Measurements from ENCODE around the gene TTC38. TPM values are rescaled to one million over a fixed set of nuclear protein-coding genes. Genes with fewer than 3 reads are reported as not detected.

TTC38 gene
- total and polyA plus RNA-seq, 4 donors: 14.8 to 33.9 (median 28.6) TPM

DNA sequence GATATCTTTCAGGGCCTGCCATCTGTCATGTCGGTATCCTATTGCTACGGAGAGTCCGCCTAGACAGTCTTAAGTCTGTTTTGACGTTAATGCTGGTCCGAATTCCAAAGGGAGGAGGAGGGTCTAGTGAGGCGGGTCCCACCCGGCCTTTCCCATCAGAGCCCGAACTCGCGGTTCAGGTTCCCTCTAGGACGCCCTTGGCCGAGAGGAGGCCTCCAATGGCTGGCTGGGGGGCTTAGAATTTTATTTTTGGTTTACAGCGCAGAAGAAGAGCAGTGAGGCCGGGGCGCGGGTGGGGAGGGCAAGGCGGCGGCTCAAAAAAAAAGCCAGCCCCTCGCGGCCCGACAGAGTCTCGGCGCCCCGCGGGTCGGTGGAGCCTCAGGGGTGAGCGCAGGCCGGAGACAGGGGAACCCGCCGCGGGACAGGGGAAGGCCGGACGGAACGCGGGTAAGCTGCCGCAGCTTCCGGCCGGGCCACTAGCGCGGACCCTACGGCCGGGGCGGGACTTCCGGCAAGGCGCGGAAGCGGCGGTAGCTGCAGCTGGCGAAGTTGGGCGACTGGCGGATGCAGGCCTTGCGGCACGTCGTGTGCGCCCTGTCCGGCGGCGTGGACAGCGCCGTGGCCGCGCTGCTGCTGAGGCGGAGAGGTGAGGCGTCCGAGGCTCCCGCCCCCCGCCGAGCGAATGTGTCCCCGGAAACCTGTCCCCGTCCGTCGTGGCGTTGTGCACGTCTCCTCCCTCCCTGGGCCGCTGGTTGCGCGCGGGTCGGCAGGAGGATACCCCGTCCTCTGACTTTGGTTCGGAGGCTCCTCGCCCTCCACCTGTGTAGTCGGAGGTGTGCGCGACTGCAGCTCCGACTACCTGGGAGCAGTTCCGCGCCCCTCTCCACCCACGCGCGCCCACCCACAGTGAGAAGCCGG lies 67.7 kb downstream of the TTC38 start, which contains the start of gene TRMU:
Gene TRMU (plus strand): TSS at position 514 of the 918 bp plus-strand sequence. CDS start 51 bp downstream, at position 565.
- 1% methylated on average over 82 to 93 of the region's 93 CpGs for WGBS, 2 donors

DNA sequence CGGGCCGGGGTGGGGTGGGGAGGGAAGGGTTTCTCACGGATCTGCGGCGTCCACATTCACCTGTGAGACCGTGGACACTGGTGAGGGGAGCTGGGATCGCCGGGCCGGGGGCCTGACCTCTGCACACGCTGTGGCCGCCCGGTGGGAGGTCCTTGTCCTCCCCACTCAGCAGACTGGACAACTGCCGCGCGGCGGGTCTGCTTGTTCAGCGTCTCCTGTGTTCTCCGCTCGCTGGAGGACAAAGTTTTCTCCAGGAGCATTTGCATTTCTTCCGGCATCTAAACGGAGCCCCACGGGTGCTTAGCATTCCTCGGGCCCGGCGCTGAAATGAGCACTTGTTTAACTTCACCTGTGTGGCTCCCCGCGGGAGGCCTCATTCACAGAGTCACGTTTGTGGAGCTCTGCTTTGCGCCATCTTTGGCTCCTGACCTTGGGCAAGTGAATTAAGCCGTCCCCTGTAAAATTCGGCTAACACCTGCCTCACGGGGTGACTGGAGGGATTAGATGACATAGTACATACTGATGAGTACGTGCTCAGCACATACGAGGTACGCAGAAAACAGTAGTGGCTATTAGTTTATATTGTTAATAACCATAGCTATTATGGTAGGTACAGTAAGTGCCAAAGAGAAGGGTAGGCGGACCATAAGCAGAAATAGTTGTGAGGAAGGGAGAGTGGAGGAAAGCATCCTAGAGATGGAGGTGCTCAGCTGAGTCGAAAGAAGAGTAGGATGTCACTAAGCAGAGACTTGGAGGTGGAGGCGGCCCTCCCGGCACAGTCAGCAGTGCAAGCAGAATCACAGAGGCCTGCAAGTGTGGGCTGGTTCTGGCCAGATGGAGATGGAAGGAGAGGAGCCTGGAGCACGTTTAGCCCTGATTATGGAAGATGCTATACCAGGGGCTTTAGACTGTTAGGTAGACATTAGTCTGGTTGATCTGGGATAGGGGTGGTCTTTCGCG lies 68.6 kb downstream of the TTC38 start:
- peaks cover 4 to 10% (median 5%) of the 10 kb centered on the region in 5 donors for H3K4me1 ChIP-seq (ENCODE audit: control insufficient read depth in 5 of 5, insufficient read depth in 5 of 5, low read length in 5 of 5)
- DNase-seq: no peak
- no peaks in the 10 kb centered on the region for H3K9me3 ChIP-seq (ENCODE audit: control insufficient read depth in 4 of 4, insufficient read depth in 3 of 4, low read length in 3 of 4)
- peak overlapping the region; percentile 52 to 61 for H3K9ac ChIP-seq (ENCODE audit: insufficient read depth in 1 of 2, low read length in 2 of 2)
- H3K4me3 ChIP-seq: peak overlapping the region; percentile 99
- TF ChIP-seq, protein P1, sequence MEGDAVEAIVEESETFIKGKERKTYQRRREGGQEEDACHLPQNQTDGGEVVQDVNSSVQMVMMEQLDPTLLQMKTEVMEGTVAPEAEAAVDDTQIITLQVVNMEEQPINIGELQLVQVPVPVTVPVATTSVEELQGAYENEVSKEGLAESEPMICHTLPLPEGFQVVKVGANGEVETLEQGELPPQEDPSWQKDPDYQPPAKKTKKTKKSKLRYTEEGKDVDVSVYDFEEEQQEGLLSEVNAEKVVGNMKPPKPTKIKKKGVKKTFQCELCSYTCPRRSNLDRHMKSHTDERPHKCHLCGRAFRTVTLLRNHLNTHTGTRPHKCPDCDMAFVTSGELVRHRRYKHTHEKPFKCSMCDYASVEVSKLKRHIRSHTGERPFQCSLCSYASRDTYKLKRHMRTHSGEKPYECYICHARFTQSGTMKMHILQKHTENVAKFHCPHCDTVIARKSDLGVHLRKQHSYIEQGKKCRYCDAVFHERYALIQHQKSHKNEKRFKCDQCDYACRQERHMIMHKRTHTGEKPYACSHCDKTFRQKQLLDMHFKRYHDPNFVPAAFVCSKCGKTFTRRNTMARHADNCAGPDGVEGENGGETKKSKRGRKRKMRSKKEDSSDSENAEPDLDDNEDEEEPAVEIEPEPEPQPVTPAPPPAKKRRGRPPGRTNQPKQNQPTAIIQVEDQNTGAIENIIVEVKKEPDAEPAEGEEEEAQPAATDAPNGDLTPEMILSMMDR (IDR thresholded peaks at IDR 0.05; ENCODE audit: control extremely low read depth, extremely low read depth): no peak
- 11 to 16% methylated on average over 42 of the region's 42 CpGs for WGBS, 2 donors
- H3K27me3 ChIP-seq (ENCODE audit: control insufficient read depth in 3 of 3, insufficient read depth in 3 of 3, low read length in 2 of 3): no peaks in the 10 kb centered on the region
- H3K36me3 ChIP-seq (ENCODE audit: control insufficient read depth in 4 of 4, insufficient read depth in 4 of 4, low read length in 4 of 4): peaks cover 7 to 19% (median 14%) of the 10 kb centered on the region in 4 donors
- ATAC-seq (ENCODE audit: insufficient read depth, low FRiP score): no peak
- H3K27ac ChIP-seq (ENCODE audit: low read depth in 1 of 2, low read length in 1 of 2): peak overlapping the region; percentile 65 to 99

More for the DNA sequence above, 67.7 kb downstream of the TTC38 start, which contains the start of gene TRMU:
- ATAC-seq (ENCODE audit: insufficient read depth, low FRiP score) (peak; percentile 95), DNase-seq (peak; percentile 88 to 94 (median 88))
- TF ChIP-seq, protein P1 (IDR thresholded peaks at IDR 0.05; ENCODE audit: control extremely low read depth, extremely low read depth): no peak
- Histone ChIP-seq H3K9ac (ENCODE audit: insufficient read depth in 1 of 2, low read length in 2 of 2) (peak within 1 kb of the TSS; percentile 61 to 72), H3K4me3 (peak within 1 kb of the TSS; percentile 99), H3K4me1 (ENCODE audit: control insufficient read depth in 5 of 5, insufficient read depth in 5 of 5, low read length in 5 of 5) (peaks cover 4 to 10% (median 5%) of the 10 kb centered on the region in 5 donors), H3K36me3 (ENCODE audit: control insufficient read depth in 4 of 4, insufficient read depth in 4 of 4, low read length in 4 of 4) (peaks cover 7 to 16% (median 14%) of the 10 kb centered on the region in 4 donors), H3K9me3 (ENCODE audit: control insufficient read depth in 4 of 4, insufficient read depth in 3 of 4, low read length in 3 of 4) (no peaks in the 10 kb centered on the region), H3K27me3 (ENCODE audit: control insufficient read depth in 3 of 3, insufficient read depth in 3 of 3, low read length in 2 of 3) (no peaks in the 10 kb centered on the region), H3K27ac (ENCODE audit: low read depth in 1 of 2, low read length in 1 of 2) (peak within 1 kb of the TSS; percentile 89 to 99)

DNA sequence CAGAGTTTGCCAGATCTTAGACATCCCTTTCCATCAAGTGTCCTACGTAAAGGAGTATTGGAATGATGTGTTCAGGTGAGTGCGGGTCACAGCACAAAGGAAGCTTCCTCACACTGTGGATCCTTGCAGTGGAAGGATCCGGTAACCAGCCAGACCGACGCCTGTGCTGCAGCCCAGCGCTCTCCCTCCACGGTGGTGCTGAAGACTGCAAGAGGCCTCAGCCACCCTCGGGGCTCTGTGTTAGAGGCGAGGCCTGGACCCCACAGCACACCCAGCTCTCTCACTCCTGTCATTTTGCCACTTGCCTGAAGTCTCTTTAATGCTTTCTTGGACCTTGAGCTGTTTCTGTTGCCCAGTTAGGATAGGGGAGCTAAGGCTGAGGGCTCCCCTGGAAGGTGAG lies 70.1 kb downstream of the TTC38 start:
- Histone ChIP-seq H3K9ac (ENCODE audit: insufficient read depth in 1 of 2, low read length in 2 of 2) (no peak overlapping the region), H3K4me3 (no peak overlapping the region), H3K27ac (ENCODE audit: low read depth in 1 of 2, low read length in 1 of 2) (no peak overlapping the region), H3K4me1 (ENCODE audit: control insufficient read depth in 5 of 5, insufficient read depth in 5 of 5, low read length in 5 of 5) (peaks cover 4 to 10% (median 6%) of the 10 kb centered on the region in 5 donors), H3K36me3 (ENCODE audit: control insufficient read depth in 4 of 4, insufficient read depth in 4 of 4, low read length in 4 of 4) (peaks cover 7 to 27% (median 19%) of the 10 kb centered on the region in 4 donors), H3K9me3 (ENCODE audit: control insufficient read depth in 4 of 4, insufficient read depth in 3 of 4, low read length in 3 of 4) (no peaks in the 10 kb centered on the region), H3K27me3 (ENCODE audit: control insufficient read depth in 3 of 3, insufficient read depth in 3 of 3, low read length in 2 of 3) (no peaks in the 10 kb centered on the region)
- TF ChIP-seq, protein P1 (IDR thresholded peaks at IDR 0.05; ENCODE audit: control extremely low read depth, extremely low read depth): no peak
- DNase-seq (no peak), ATAC-seq (ENCODE audit: insufficient read depth, low FRiP score) (no peak)
- 93 to 94% methylated on average over 9 of the region's 9 CpGs for WGBS, 2 donors

All from lung (tissue), 12 donors.